Measurements from ENCODE around the gene ABHD8. TPM values are rescaled to one million over a fixed set of nuclear protein-coding genes. Genes with fewer than 3 reads are reported as not detected.
"Not testable (repeated sequence)": the region's sequence is repeated elsewhere in the genome, so short reads cannot be mapped to it uniquely, and the experiment has no call there.

Gene ABHD8
- total RNA-seq, 1 donor: 13.8 TPM

DNA sequence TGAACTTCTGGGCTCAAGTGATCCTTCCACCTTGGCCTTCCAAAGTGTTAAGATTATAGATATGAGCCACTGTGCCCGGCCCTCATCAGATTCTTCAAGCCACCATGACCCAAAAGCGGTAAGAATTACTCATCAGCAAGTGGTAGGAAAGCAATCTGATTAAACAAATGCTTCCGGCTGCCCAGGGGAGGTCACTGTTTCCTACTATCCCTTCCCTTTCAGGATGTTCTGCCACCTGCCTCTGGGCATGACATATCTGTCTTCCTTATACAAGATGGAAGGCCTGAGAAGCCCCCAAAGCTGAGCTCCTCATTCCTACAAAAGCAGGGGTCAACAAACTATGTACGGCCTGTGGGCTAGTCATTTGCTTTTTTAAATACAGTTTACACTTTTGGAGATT is 7.0 kb downstream of the ABHD8 start:
- peak; percentile 37 for DNase-seq (ENCODE audit: low read depth)
- peak; percentile 14 for TF ChIP-seq CTCF (IDR thresholded peaks at IDR 0.05; ENCODE audit: insufficient read depth, low read depth, low read length)
- H3K4me3 ChIP-seq (ENCODE audit: low read depth, low read length): no peak overlapping the region

DNA sequence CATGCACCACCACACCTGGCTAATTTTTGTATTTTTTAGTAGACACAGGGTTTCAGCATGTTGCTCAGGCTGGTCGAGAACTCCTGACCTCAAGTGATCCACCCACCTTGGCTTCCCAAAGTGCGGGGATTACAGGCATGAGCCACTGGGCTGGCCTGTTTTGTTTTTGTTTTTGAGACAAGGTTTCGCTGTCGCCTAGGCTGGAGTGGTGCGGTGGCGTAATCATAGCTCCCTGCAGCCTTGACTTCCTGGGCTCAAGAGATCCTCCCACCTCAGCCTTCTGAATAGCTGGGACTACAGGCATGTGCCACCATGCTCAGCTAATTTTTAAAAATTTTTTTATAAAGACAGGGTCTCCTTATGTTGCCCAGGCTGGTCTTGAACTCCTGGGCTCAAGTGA is 7.7 kb downstream of the ABHD8 start:
- not testable (repeated sequence) for DNase-seq (ENCODE audit: low read depth); H3K4me3 ChIP-seq (ENCODE audit: low read depth, low read length)

- no peak for DNase-seq (ENCODE audit: low read depth)
- TF ChIP-seq CTCF (IDR thresholded peaks at IDR 0.05; ENCODE audit: insufficient read depth, low read depth, low read length): no peak
- no peak overlapping the region for H3K4me3 ChIP-seq (ENCODE audit: low read depth, low read length)
Measured at GRCh38 chr19:17294051-17294891, 9.0 kb downstream of the ABHD8 start.

DNA sequence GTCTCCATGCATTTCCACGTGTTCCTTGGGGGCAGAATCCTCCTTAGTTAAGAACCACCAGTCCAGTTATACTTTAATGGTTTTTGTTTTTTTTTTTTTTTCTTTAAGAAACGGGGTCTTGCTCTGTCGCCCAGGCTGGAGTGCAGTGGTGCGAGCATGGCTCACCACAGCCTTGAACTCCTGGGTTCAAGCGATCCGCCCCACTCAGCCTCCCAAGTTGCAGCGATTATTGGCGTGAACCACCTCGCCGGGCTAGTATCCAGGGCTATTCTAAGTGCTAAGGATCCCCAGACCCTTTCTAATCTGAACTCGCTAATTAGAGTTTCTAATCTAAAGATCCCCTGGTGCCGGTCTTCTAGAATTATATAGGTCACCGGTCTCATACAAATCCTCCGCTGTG is 9.6 kb downstream of the ABHD8 start:
- DNase-seq (ENCODE audit: low read depth): no peak
- no peak overlapping the region for H3K4me3 ChIP-seq (ENCODE audit: low read depth, low read length)
- no peak for TF ChIP-seq CTCF (IDR thresholded peaks at IDR 0.05; ENCODE audit: insufficient read depth, low read depth, low read length)

DNA sequence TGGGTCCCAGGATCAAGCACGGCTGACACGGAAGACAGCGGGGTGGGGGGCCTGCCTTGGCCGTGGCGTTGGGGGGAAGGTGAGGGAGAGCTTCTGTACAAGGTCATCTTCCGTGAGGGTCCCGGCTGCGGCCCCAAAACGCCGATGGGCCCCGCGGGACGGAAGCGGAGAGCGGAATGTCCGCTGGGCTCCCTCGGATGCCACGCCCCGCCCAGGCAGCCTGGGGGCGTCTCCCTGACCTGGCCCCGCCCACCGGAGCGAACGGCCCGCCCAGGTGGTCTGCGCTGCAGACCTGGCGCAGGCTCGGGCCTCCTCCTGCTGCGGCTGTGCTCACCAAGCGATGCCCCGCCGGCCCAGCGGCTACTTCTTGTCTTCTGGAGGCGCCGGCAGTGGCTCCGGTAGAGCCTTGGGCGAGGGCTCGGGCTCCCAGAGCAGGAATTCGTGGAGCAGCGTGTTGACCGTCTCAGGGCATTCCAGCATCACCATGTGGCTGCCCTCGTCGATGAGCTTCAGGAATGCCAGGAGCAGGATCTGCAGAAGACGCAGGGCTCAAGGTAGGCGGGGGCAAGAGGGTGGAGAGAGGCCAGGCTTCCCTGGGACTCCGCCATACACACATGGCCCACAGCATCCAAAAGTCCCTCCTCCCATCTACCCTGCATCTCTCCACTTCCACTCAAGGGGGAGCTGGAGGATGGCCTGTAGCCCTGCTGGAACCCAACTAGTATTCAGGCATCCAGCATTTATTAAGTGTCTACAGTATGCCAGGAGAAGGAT is 10.7 kb downstream of the ABHD8 start:
- peak; percentile 85 for TF ChIP-seq CTCF (IDR thresholded peaks at IDR 0.05; ENCODE audit: insufficient read depth, low read depth, low read length)
- H3K4me3 ChIP-seq (ENCODE audit: low read depth, low read length): peak overlapping the region; percentile 66
- DNase-seq (ENCODE audit: low read depth): peak; percentile 89

- DNase-seq (ENCODE audit: low read depth): peak; percentile 91
- no peak for TF ChIP-seq CTCF (IDR thresholded peaks at IDR 0.05; ENCODE audit: insufficient read depth, low read depth, low read length)
- H3K4me3 ChIP-seq (ENCODE audit: low read depth, low read length): peak overlapping the region; percentile 44
Measured at GRCh38 chr19:17289489-17289888, 13.7 kb downstream of the ABHD8 start.

GRCh38 chr19:17286752-17287151 is 16.5 kb downstream of the ABHD8 start:
- H3K4me3 ChIP-seq (ENCODE audit: low read depth, low read length): no peak overlapping the region
- no peak for DNase-seq (ENCODE audit: low read depth)
- no peak for TF ChIP-seq CTCF (IDR thresholded peaks at IDR 0.05; ENCODE audit: insufficient read depth, low read depth, low read length)

Data from fibroblast of villous mesenchyme (primary cell).